H9 (cell line): Measurements from ENCODE around the gene LGALS9B. TPM values are rescaled to one million over a fixed set of nuclear protein-coding genes. Genes with fewer than 3 reads are reported as not detected.
"Not testable (repeated sequence)": the region's sequence is repeated elsewhere in the genome, so short reads cannot be mapped to it uniquely, and the experiment has no call there.

Experiments
- DNase-seq: peaks from one replicate; pipeline ENCODE4 v3.0.0-alpha.2; 2017
- H2AFZ ChIP-seq: one replicate; pipeline ENCODE4 v1.6.1; 2013; ENCODE audit warnings: mild to moderate bottlenecking, low read length, control low read depth, moderate library complexity
- H2AK5ac ChIP-seq: 2 replicates; pipeline ENCODE4 v1.6.1; 2013; ENCODE audit warnings: low read length, control low read depth, mixed read lengths; ENCODE audit not compliant: insufficient read length
- H2BK120ac ChIP-seq: one replicate; pipeline ENCODE4 v1.6.1; 2013; ENCODE audit warnings: low read depth, mild to moderate bottlenecking, low read length, control low read depth, inconsistent platforms; ENCODE audit not compliant: poor library complexity, severe bottlenecking
- H2BK12ac ChIP-seq: 2 replicates; pipeline ENCODE4 v1.6.1; 2013; ENCODE audit warnings: low read length, control low read depth, mixed read lengths, low read depth; ENCODE audit not compliant: insufficient read length
- H2BK15ac ChIP-seq: 2 replicates; pipeline ENCODE4 v1.6.1; 2013; ENCODE audit warnings: low read depth, low read length, control low read depth
- H2BK20ac ChIP-seq: one replicate; pipeline ENCODE4 v1.6.1; 2013; ENCODE audit warnings: low read depth, mild to moderate bottlenecking, low read length, control low read depth, inconsistent platforms; ENCODE audit not compliant: poor library complexity, severe bottlenecking
- H2BK5ac ChIP-seq: 2 replicates; pipeline ENCODE4 v1.6.1; 2013; ENCODE audit warnings: low read length, control low read depth, mixed read lengths; ENCODE audit not compliant: insufficient read length
- H3K14ac ChIP-seq: 2 replicates; pipeline ENCODE4 v1.6.1; 2013; ENCODE audit warnings: low read length, control low read depth; ENCODE audit not compliant: insufficient read depth
- H3K18ac ChIP-seq: 2 replicates; pipeline ENCODE4 v1.6.1; 2013; ENCODE audit warnings: low read depth, mild to moderate bottlenecking, mixed read lengths, low read length, control low read depth; ENCODE audit not compliant: insufficient read length
- H3K23ac ChIP-seq: 2 replicates; pipeline ENCODE4 v1.6.1; 2013; ENCODE audit warnings: low read length, control low read depth, mixed read lengths, low read depth; ENCODE audit not compliant: insufficient read length
- H3K23me2 ChIP-seq: 2 replicates; pipeline ENCODE4 v1.6.1; 2013; ENCODE audit warnings: low read depth, mild to moderate bottlenecking, mixed read lengths, low read length, control low read depth; ENCODE audit not compliant: insufficient read length, poor library complexity, severe bottlenecking
- H3K27ac ChIP-seq: 2 replicates; pipeline ENCODE4 v1.5.1; 2013; ENCODE audit warnings: low read length, control low read depth, mixed read lengths, low read depth; ENCODE audit not compliant: insufficient read length
- H3K27me3 ChIP-seq: 2 replicates; pipeline ENCODE4 v1.6.1; 2013; ENCODE audit warnings: low read length, control low read depth, inconsistent platforms; ENCODE audit not compliant: insufficient read depth
- H3K4ac ChIP-seq: 2 replicates; pipeline ENCODE4 v1.6.1; 2013; ENCODE audit warnings: low read depth, mild to moderate bottlenecking, control low read depth, inconsistent platforms, low read length, moderate library complexity
- H3K4me1 ChIP-seq: 2 replicates; pipeline ENCODE4 v1.6.1; 2013; ENCODE audit warnings: low read length, control low read depth, inconsistent platforms; ENCODE audit not compliant: insufficient read depth
- H3K4me2 ChIP-seq: 2 replicates; pipeline ENCODE4 v1.6.1; 2013; ENCODE audit warnings: low read length, control low read depth, mixed read lengths; ENCODE audit not compliant: insufficient read length, insufficient read depth
- H3K56ac ChIP-seq: 2 replicates; pipeline ENCODE4 v1.6.1; 2013; ENCODE audit warnings: low read depth, mild to moderate bottlenecking, mixed read lengths, low read length, control low read depth; ENCODE audit not compliant: insufficient read length
- H3K79me1 ChIP-seq: 2 replicates; pipeline ENCODE4 v1.6.1; 2013; ENCODE audit warnings: low read depth, mild to moderate bottlenecking, moderate library complexity, low read length, control low read depth, inconsistent platforms; ENCODE audit not compliant: insufficient read depth, poor library complexity, severe bottlenecking
- H3K79me2 ChIP-seq: 2 replicates; pipeline ENCODE4 v1.6.1; 2013; ENCODE audit warnings: low read length, control low read depth, inconsistent platforms; ENCODE audit not compliant: insufficient read depth
- H3K9ac ChIP-seq: 2 replicates; pipeline ENCODE4 v1.6.1; 2013; ENCODE audit warnings: low read length, control low read depth, mixed read lengths; ENCODE audit not compliant: insufficient read length; ENCODE audit errors: extremely low read depth
- H3K9me3 ChIP-seq: one replicate; pipeline ENCODE4 v1.6.1; 2013; ENCODE audit warnings: low read depth, low read length, inconsistent platforms; ENCODE audit not compliant: control insufficient read depth
- H3T11ph ChIP-seq: one replicate; pipeline ENCODE4 v1.6.1; 2013; ENCODE audit warnings: mild to moderate bottlenecking, low read length, control low read depth, inconsistent platforms
- H4K20me1 ChIP-seq: one replicate; pipeline ENCODE4 v1.6.1; 2013; ENCODE audit not compliant: control insufficient read depth, insufficient read length, insufficient read depth
- H4K5ac ChIP-seq: 2 replicates; pipeline ENCODE4 v1.6.1; 2013; ENCODE audit warnings: low read depth, mild to moderate bottlenecking, mixed read lengths, low read length, control low read depth; ENCODE audit not compliant: insufficient read length
- H4K8ac ChIP-seq: replicated peaks from 2 replicates; pipeline ENCODE4 v1.6.1; 2013; ENCODE audit warnings: low read length, control low read depth, mixed read lengths, low read depth; ENCODE audit not compliant: insufficient read length
- H4K91ac ChIP-seq: 2 replicates; pipeline ENCODE4 v1.6.1; 2013; ENCODE audit warnings: low read depth, mild to moderate bottlenecking, moderate library complexity, mixed read lengths, low read length, control low read depth; ENCODE audit not compliant: insufficient read length
- H3K27ac Mint-ChIP-seq, 3 experiments: 2 replicates in 2 of 3; 3 replicates in 1 of 3; pipeline ENCODE4 v1.8.0; 2020 to 2021; ENCODE audit warnings: mixed read lengths in 3 of 3, mild to moderate bottlenecking in 1 of 3, moderate library complexity in 1 of 3
- H3K27me3 Mint-ChIP-seq: 2 replicates; pipeline ENCODE4 v1.8.0; 2021; ENCODE audit warnings: low read depth, mild to moderate bottlenecking, moderate library complexity, mixed read lengths
- H3K36me3 Mint-ChIP-seq, 3 experiments: 2 replicates in 2 of 3; 3 replicates in 1 of 3; pipeline ENCODE4 v1.8.0; 2020 to 2021; ENCODE audit warnings: low read depth in 3 of 3, mixed read lengths in 3 of 3; ENCODE audit not compliant: insufficient read depth in 1 of 3
- H3K4me1 Mint-ChIP-seq, 2 experiments: 2 replicates each; pipeline ENCODE4 v1.8.0; 2020; ENCODE audit warnings: mixed read lengths in 2 of 2
- H3K4me3 Mint-ChIP-seq, 2 experiments: 2 replicates in 1 of 2; 3 replicates in 1 of 2; pipeline ENCODE4 v1.8.0; 2020 to 2021; ENCODE audit warnings: mild to moderate bottlenecking in 2 of 2, mixed read lengths in 2 of 2, moderate library complexity in 1 of 2
- H3K9me3 Mint-ChIP-seq, 2 experiments: 2 replicates in 1 of 2; 3 replicates in 1 of 2; pipeline ENCODE4 v1.8.0; 2020; ENCODE audit warnings: mild to moderate bottlenecking in 2 of 2, mixed read lengths in 2 of 2, moderate library complexity in 1 of 2
- WGBS: extraction: QIAGEN DNeasy Blood & Tissue Kit; methylation state at CpG from one replicate; pipeline ENCODE4 v1.1.7; 2013; ENCODE audit warnings: missing lambda C conversion rate, low lambda C conversion rate, mixed read lengths; ENCODE audit not compliant: insufficient read length; ENCODE audit errors: extremely low coverage; 5-methylcytosine and 5-hydroxymethylcytosine counted together
- total RNA-seq: library from RNA; stranded (reverse); gene quantifications from 2 replicates; pipeline ENCODE4 v1.2.1, GENCODE V29; 2021

Gene LGALS9B
- total RNA-seq, 1 experiment from 2014 or later = not detected

GRCh38 chr17:20492099-20492498, 24.8 kb upstream of the LGALS9B start:
- H2BK12ac ChIP-seq, H2BK15ac ChIP-seq, H3K23ac ChIP-seq, H3K4me3 Mint-ChIP-seq, H2AK5ac ChIP-seq, H4K91ac ChIP-seq, DNase-seq, H3K4ac ChIP-seq, H3K27ac ChIP-seq, H2AFZ ChIP-seq, H3K4me2 ChIP-seq, H3K27ac Mint-ChIP-seq, H3K23me2 ChIP-seq, H2BK120ac ChIP-seq, H3K9ac ChIP-seq, H3K27me3 ChIP-seq, H3K14ac ChIP-seq, H3K9me3 Mint-ChIP-seq, H2BK5ac ChIP-seq, H3K79me2 ChIP-seq, H3K36me3 Mint-ChIP-seq, H3K18ac ChIP-seq, H4K8ac ChIP-seq, H3K9me3 ChIP-seq, H4K5ac ChIP-seq, H3K27me3 Mint-ChIP-seq, H3K56ac ChIP-seq, H3K79me1 ChIP-seq, H3T11ph ChIP-seq, H3K4me1 Mint-ChIP-seq, H4K20me1 ChIP-seq, H2BK20ac ChIP-seq, H3K4me1 ChIP-seq: not testable (repeated sequence)
- no CpG with 5 or more reads among the region's 6 CpGs for WGBS

- not testable (repeated sequence) for H3K9me3 Mint-ChIP-seq, H3T11ph ChIP-seq, H3K4ac ChIP-seq, H3K4me1 ChIP-seq, H3K79me1 ChIP-seq, H2BK15ac ChIP-seq, H3K4me2 ChIP-seq, H3K4me1 Mint-ChIP-seq, H4K5ac ChIP-seq, H3K27me3 Mint-ChIP-seq, H3K56ac ChIP-seq, H2BK12ac ChIP-seq, H3K9me3 ChIP-seq, H3K27ac ChIP-seq, H2BK5ac ChIP-seq, H3K4me3 Mint-ChIP-seq, H3K9ac ChIP-seq, H2BK20ac ChIP-seq, H4K20me1 ChIP-seq, H3K27me3 ChIP-seq, H3K18ac ChIP-seq, H4K91ac ChIP-seq, H3K23ac ChIP-seq, H3K23me2 ChIP-seq, H2AK5ac ChIP-seq, H2AFZ ChIP-seq, H3K36me3 Mint-ChIP-seq, H2BK120ac ChIP-seq, H4K8ac ChIP-seq, H3K27ac Mint-ChIP-seq, H3K14ac ChIP-seq, H3K79me2 ChIP-seq
- DNase-seq = peak; percentile 32
- WGBS = no CpG with 5 or more reads among the region's 6 CpGs
These were observed 17.6 kb upstream of the LGALS9B start for GRCh38 chr17:20484930-20485329.
